GM21526 (cell line): Measurements from ENCODE around the gene UBE2K.
A peak's percentile ranks its signal among the peaks of the same experiment; 100 is the strongest.
"Not testable (repeated sequence)": the region's sequence is repeated elsewhere in the genome, so short reads cannot be mapped to it uniquely, and the experiment has no call there.

Source experiments
- ATAC-seq: cut with Tn5 transposase; IDR thresholded peaks from one replicate; pipeline ENCODE4 v1.9.1; 2021; ENCODE audit warnings: moderate library complexity; ENCODE audit not compliant: unreplicated experiment, low FRiP score

Gene UBE2K

DNA sequence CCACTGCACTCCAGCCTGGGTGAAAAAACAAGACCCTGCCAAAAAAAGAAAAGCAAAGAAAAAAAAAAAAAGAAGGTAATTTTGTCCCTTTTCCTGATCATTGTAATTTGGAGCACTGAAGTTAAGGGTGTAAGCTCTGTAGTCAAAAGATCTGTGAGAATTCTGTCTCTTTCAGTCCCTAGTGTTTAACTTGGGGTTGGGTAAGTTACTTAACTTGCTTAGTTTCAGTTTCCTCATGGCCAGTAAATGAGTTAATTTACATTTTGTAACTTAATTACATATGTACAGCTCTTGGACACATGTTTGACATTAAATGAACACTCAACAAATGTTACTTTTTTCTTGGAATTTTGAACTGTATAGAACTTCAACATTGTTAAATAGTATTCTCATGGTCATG, 10.9 kb upstream of the UBE2K start:
- ATAC-seq = no peak

DNA sequence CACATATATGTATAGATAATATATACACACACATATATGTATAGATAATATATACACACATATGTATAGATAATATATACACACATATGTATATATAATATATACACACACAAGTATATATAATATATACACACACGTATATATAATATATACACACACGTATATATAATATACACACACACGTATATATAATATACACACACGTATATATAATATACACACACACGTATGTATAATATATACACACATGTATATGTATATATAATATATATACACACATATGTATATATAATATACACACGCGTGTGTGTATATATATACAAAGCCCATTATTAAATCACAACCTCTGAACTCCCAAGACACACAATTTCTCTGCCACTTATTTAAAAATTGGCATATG, 8.0 kb upstream of the UBE2K start:
- ATAC-seq = no peak

DNA sequence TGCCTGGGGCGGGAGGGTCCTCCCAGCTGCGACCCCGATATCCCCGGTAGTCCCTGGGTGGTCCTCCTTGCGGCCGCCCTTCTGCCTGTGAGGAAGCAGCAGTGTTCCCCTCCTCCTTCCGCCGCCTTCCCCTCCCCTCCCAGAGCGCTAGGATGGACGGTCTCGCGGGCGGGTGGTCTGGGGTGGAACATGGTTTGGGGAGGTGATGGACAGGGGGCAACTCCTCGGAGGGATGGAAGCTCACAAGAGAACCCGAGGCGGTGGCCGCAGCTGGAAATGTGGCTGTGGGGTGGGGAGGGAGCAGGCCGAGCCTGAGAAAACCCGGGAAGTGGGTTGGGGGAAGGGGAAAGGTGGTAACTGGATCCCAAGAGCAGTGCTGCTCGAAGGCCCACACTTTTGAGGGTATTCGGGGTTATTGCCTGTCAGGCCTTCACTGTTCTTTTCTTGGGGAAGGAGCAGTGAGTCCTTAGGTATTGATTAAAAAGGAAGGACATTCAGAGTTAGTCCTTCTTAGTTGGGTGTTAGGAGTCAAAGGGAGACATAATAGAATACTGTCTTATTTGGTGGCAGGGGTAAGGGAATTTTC, 581 bp downstream of the UBE2K start:
- peak; percentile 19 for ATAC-seq

DNA sequence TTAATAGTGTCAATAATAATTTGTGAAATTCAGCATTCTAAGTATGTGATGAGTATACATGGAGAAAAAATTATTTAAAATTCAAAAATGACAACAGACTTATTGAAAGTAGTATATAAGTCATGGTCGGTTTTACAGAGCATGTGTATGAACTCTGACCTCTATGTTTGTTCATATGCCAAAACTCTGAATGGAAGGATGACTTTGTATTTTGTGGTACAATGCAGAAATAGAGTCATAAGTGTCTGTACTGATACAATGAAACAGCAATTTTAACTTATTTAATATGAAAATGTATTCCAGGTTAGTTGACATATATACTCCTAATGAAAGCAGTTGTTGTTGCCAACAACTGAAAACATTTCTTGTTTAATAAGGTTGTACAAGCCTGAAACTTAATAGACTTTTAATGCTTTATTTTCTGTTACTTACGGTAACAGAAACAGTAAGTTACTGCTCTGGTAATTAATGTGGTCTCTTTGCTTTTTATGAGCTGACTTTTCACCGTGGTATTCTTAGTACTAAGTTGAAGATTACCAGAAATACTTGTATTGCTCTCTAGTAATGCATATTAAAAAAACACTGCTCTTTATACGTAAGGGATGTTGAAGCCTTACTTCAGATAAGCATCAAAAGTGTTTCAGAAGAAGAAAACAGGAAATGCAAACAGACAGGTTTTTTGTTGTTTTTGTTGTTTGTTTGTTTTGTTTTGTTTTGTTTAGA, 1.9 kb downstream of the UBE2K start:
- no peak for ATAC-seq

DNA sequence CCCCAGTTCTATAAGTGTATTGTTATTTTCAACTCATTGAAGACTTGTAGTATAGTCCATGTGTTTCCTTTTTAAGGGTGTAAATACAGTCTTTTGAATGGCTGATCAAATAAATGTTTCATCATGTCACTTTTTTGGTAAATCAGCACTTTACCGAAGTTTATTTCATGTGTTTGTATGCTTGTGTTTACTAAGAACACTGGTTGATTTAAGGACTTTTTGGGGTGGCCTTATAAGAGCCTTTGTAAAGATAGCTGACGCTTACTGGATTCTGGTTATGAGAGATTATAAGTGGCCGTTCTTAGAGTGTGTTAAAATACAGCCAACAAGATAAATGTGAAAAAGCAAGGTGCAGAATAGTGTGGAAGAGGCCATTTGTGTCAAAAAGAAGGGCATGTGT, 2.6 kb downstream of the UBE2K start:
- ATAC-seq = no peak

DNA sequence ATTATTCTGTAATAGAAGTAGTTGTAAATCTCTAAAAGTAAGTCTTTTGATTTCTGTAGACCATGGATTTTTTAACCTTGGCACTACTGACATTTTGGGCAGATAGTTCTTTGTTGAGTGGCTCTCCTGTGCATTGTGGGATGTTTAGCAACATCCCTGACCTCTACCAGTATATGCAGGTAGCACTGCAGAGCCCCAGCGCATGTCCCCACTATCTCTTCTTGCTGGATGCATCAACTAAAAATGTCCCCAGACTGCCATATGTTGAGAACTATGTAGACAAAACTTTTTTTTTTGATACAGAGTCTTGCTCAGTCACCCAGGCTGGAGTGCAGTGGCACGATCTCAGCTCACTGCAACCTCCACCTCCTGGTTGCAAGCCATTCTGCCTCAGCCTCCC, 4.8 kb downstream of the UBE2K start:
- ATAC-seq = no peak

DNA sequence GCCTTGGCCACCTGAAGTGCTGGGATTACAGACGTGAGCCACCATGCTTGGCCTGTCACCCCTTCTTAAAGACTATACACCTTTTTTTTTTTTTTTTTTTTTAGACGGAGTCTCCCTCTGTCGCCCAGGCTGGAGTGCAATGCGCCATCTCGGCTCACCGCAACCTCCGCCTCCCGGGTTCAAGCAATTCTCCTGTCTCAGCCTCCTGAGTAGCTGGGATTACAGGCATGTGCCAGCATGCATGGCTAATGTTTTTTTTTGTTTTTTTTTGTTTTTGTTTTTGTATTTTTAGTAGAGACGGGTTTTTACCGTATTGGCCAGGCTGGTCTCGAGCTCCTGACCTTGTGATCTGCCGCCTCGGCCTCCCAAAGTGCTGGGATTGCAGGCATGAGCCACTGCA, 6.9 kb downstream of the UBE2K start:
- ATAC-seq = not testable (repeated sequence)

DNA sequence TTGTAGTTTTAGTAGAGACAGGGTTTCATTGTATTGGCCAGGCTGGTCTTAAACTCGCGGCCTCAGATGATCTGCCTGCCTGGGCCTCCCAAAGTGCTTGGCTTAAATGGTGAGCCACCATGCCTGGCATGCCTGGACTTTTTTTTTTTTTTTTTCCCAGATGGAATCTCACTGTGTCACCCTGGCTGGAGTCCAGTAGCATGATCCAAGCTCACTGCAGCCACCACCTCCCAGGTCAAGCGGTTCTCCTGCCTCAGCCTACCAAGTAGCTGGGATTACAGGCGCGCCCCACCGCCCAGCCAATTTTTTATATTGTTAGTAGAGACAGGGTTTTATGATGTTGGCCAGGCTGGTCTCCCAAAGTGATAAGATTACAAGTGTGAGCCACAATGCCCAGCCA, 8.4 kb downstream of the UBE2K start:
- ATAC-seq = no peak

DNA sequence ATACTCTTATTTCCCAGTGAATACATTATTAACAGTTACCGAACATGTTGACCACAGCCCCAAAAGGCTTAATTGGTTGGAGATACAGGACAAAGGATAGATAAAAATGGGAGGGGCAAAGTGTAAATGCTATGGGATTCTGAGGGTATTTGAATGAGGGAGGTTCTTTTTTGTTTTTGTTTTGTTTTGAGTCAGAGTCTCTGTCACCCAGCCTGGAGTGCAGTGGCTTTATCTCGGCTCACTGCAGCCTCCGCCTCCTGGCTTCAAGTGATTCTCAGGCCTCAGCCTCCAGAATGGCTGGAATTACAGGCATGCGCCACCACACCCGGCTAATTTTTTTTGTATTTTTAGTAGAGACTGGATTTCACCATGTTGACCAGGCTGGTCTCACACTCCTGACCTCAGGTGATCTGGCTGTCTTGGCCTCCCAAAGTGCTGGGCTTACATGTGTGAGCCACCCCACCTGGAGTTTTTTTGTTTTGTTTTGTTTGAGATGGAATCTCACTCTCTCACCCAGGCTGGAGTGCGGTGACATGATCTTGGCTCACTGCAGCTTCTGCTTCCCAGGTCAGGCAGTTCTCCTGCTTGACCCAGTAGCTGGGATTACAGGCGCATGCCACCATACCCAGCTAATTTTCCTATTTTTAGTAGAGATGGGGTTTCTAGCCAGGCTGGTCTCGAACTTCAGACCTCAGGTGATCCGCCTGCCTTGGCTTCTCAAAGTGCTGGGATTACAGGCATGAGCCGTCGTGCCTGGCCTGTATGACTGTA, 9.0 kb downstream of the UBE2K start:
- ATAC-seq = no peak

DNA sequence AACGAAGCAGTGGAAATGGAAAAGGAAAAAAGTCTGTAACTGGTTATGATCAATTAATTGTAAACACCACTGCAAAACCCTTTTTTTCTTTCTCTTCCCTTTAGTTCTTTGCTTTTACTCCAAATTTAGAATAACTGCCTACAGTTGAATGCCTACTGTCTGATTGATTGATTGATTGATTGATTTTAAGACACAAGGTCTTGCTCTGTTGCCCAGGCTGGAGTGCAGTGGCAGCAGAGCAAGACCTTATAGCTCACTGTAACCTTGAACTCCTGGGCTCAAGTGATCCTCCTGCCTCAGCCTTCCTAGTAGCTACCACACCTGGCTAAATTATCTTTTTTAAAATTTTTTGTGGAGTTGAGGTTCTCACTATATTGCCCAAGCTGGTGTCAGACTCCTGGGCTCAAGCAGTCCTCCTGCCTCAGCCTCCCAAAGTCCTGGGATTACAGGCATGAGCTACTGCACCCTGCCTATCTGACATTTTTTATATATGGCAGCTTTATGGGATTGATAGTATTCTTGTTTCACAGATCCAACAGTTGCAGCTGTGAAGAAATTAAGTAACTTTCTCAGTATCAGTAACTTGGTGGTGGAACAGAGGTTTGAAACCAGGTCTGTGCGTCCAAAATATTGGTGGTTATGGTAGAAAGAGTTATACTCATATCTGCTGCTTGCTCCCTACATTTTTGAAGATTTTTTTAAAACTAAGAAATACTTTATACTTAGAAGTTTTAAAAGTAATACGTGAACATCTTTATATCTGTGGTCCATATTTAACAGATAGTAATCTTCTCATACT, 12.4 kb downstream of the UBE2K start:
- no peak for ATAC-seq

DNA sequence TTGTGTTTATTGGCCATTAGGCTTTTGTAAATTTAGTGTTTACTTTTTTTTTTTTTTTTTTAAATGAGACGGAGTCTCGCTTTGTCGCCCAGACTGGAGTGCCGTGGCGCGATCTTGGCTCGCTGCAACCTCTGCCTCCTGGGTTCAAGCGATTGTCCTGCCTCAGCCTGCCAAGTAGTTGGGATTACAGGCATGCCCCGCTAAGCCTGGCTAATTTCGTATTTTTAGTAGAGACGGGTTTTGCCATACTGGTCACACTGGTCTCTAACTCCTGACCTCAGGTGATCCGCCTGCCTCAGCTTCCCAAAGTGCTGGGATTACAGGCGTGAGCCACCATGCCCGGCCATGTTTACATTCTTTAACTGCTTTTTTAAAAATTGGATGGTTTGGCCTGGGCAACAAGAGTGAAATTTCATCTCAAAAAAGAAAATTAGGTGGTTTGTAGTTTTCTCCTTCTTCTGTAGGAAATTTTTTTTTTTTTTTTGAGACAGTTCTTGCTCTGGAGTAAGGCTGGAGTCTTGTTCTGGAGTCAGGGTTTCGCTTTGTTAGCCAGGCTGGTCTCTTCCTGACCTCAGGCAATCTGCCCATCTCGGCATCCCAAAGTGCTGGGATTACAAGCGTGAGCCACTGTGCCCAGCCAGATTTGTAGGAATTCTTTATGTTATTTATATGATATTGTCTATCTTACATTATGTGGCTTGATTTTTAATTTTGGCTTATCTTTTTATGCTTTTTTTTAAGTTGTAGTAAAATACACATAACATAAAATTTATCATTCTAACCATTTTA, 15.1 kb downstream of the UBE2K start:
- ATAC-seq = no peak

DNA sequence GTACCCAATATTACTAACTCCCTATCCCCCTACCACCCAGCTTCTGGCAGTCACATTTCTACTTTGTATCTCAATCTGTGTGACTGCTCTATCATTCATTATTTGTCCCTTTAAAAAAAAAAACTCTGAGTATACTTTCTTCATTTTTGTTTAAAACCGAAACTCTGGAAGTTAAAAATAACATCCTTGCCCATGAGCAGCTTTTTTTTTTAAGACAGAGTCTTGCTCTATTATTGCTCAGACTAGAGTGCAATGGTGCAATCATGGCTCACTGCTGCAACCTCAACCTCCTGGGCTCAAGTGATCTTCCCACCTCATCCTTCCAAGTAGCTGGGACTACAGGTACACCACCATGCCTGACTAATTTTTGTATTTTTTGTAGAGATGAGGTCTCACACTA, 15.8 kb downstream of the UBE2K start:
- ATAC-seq = no peak

DNA sequence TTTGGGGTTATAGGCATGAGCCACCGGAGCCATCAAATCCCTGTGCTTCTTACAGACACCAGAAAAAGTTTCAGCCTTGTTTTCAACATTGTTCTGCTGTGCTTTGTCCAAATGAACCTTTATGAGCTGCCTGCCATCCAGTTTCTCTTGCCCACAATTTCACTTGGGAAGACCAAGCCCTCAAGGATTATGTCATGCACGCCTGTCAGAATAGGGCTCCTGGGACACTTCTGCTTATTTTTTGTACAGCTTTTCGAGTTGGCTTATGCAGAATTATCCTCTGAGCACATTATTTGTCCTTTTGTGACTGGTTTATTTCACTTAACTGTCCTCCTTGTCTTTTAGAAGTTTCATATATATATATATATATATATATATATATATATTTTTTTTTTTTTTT, 16.2 kb downstream of the UBE2K start:
- no peak for ATAC-seq

DNA sequence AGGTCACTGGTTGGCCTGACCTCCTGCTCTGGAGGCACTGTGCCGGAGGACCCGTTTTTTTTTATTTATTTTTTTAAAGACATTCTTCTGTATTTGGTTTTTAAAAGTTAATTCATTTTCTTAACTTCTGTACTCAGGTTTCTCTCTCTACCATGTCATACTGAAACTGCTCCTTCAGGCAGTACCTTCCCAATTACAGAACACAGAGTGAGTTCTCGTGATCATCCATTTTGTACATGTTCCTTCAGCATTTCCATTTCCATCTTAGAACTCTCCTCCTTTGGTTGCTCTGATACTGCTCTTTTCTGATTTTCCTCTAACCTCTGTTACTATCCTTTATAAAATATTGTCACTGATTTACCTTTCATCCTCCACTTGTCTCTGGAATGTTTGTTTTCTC, 17.9 kb downstream of the UBE2K start:
- no peak for ATAC-seq

DNA sequence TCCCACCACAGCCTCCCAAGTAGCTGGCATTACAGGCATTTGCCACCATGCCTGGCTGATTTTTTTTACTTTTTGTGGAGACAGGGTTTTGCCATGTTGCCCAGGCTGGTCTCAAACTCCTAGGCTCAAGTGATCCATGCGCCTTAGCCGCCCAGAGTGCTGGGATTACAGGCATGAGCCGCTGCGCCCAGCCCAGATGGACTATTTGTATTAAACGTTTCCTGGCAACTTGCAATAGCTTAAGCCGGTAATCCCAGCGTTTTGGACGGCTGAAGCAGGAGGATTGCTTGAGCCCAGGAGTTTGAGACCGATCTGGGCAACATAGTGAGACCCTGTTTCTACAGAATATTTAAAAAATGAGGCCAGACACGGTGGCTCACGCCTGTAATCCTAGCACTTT, 18.4 kb downstream of the UBE2K start:
- ATAC-seq = no peak

DNA sequence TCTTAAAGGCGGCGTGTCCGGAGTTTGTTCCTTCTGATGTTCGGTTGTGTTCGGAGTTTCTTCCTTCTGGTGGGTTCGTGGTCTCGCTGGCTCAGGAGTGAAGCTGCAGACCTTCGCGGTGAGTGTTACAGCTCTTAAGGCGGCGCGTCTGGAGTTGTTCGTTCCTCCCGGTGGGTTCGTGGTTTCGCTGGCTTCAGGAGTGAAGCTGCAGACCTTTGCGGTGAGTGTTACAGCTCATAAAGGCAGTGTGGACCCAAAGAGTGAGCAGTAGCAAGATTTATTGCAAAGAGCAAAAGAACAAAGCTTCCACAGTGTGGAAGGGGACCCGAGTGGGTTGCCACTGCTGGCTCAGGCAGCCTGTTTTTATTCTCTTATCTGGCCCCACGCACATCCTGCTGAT, 19.8 kb downstream of the UBE2K start:
- not testable (repeated sequence) for ATAC-seq

DNA sequence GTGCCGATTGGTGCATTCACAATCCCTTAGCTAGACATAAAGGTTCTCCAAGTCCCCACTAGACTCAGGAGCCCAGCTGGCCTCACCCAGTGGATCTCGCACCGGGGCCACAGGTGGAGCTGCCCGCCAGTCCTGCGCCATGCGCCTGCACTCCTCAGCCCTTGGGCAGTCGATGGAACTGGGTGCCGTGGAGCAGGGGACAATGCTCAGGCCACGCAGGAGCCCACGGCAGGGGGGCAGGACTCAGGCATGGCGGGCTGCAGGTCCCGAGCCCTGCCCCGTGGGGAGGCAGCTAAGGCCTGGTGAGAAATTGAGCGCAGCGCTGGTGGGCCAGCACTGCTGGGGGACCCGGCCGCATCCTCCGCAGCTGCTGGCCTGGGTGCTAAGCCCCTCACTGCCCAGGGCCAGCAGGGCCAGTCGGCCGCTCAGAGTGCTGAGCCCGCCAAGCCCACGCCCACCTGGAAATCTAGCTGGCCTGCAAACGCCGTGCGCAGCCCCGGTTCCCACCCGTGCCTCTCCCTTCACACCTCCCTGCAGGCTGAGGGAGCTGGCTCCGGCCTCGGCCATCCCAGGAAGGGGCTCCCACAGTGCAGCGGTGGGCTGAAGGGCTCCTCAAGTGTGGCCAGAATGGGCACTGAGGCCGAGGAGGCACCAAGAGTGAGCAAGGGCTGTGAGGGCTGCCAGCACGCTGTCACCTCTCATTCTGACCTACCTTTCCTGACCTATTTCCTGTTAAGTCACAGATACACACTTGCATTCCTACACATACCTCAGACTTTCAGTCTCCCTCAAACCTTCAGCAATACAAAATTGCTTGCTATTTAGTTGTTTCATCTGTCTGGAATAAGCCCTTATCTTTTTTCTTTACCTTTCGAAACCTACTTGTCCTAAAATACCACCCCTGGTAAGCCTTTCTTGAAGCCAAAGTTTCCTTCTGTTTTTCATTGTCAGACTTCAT, 20.7 kb downstream of the UBE2K start:
- ATAC-seq = no peak

DNA sequence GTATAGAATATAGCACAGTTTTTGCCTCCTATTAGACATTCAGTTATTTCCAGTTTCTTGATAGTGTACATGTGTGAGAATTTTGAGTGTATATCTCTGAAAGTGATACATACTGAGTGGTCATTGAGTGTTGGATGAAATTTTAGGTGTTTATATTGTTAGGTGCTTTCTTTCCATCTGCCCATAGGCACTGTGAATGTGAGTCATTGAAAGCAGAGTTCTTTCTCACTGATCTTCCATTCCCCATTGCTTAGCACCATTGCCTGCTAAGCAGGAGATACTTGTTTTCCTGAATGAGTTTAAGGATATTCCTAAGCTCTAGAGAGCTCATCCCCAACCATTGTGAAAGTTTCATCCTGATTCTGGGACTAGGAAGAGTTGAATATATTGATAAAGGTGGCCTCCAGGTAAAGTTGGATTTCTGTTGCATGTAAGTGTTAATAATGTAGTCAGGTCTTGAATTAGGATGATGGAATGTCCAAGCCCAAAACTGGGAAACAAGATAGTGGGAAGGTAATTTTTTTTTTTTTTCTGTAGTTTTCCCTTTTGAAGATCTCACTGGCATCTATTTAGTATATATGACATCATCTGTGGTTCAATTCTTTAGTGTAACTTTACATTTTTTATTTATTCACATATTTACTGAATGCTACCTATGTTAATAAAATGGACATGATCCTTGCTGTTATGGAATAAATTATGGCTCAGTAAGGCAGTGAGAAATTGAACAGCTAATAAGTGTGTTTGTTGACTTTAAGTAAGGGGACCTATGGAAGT, 22.1 kb downstream of the UBE2K start:
- no peak for ATAC-seq
